Epithelial cell of esophagus (primary cell): ENCODE results near the gene ABCC4.

Experiments used
- DNase-seq: peaks from one replicate; pipeline ENCODE4 v3.0.0; 2010; ENCODE audit warnings: low read depth
- H3K4me3 ChIP-seq: 2 replicates; pipeline ENCODE4 v1.5.1; 2011; ENCODE audit warnings: mild to moderate bottlenecking, low read length, control low read depth
- CTCF ChIP-seq: IDR thresholded peaks from 2 replicates; pipeline ENCODE4 v1.5.1; 2011; ENCODE audit warnings: low read depth, mild to moderate bottlenecking, low read length, control low read depth, inconsistent platforms; ENCODE audit not compliant: insufficient read depth; ENCODE audit errors: missing control alignments

Gene ABCC4

GRCh38 chr13:95023405-95023804 is 277.8 kb downstream of the ABCC4 start:
- DNase-seq: peak; percentile 80
- H3K4me3 ChIP-seq: no peak overlapping the region
- no peak for TF ChIP-seq CTCF

GRCh38 chr13:95020298-95020987 is 280.8 kb downstream of the ABCC4 start:
- H3K4me3 ChIP-seq: no peak overlapping the region
- peak; percentile 56 for DNase-seq
- no peak for TF ChIP-seq CTCF

GRCh38 chr13:95019886-95020285 is 281.4 kb downstream of the ABCC4 start:
- no peak for DNase-seq
- TF ChIP-seq CTCF: no peak
- H3K4me3 ChIP-seq: no peak overlapping the region

GRCh38 chr13:95007322-95007721 is 293.9 kb downstream of the ABCC4 start:
- no peak for TF ChIP-seq CTCF
- no peak for DNase-seq
- no peak overlapping the region for H3K4me3 ChIP-seq

- TF ChIP-seq CTCF: no peak
- DNase-seq: no peak
- no peak overlapping the region for H3K4me3 ChIP-seq
Measured at GRCh38 chr13:95005300-95005699, 296.0 kb downstream of the ABCC4 start.

GRCh38 chr13:95003019-95003813 is 298.0 kb downstream of the ABCC4 start:
- no peak for TF ChIP-seq CTCF
- no peak overlapping the region for H3K4me3 ChIP-seq
- no peak for DNase-seq
